ENCODE measurements around the gene IL36RN.

IL36RN gene

DNA sequence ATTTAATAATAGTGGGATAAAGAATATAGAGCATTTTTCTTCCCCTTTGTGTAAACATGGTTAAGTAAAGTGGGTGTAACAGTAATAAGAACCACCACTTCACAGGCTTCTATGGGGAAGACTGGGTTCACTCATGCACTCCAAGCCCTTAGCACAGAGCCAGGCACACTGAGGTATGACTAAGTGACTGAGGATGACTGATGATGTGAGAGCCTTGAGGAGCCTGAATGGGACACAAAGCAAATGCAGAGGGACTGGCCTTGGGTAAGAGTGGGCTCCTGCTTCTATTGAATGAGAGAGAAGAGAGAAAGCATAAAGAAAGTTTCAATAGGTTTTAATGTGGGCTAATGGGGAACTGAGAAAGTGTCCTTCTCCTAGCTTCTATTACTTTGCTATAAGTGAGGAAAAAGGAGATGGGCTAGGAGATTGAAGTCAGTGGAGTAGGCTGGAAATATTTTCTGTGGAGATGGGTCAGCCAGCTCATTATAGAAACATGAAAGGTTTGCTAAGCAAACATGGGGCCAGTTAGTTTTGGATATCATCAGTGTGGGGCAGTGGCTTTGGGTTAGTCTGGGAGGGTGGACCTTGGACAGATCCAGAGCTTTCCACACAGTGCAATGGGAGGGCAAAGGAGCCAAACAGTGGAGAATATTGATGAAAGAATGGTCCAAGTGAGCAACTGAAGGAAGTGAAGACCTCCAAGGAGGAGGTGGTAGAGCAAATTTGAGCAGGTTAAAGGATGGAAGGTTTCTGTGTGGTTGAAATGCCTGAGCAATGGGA is 29.4 kb downstream of the IL36RN start:
- Histone ChIP-seq H3K9ac (ENCODE audit: low read length) (no peak overlapping the region), H3K56ac (ENCODE audit: low read length) (no peak overlapping the region), H2BK5ac (ENCODE audit: low read length) (no peak overlapping the region), H3K27ac (ENCODE audit: low read depth, low read length) (no peak overlapping the region), H3K79me2 (ENCODE audit: control insufficient read depth, insufficient read depth, low read length) (no peaks in the 10 kb centered on the region), H3K79me1 (ENCODE audit: low read length) (no peaks in the 10 kb centered on the region), H3K4ac (ENCODE audit: low read depth, low read length) (no peak overlapping the region), H3K4me2 (ENCODE audit: low read length) (no peak overlapping the region), H2BK15ac (replicated peaks; ENCODE audit: low read depth) (no peak overlapping the region), H3K27me3 (ENCODE audit: insufficient read depth, low read length, poor library complexity) (no peaks in the 10 kb centered on the region), H2BK120ac (ENCODE audit: low read depth, low read length) (no peak overlapping the region), H3K36me3 (ENCODE audit: control insufficient read depth, insufficient read depth, low read length) (no peaks in the 10 kb centered on the region), H3K23ac (ENCODE audit: low read length) (no peak overlapping the region), H3K18ac (ENCODE audit: low read length) (no peak overlapping the region), H3K4me3 (ENCODE audit: low read length) (no peak overlapping the region), H2AK5ac (ENCODE audit: low read length) (no peak overlapping the region), H3K4me1 (ENCODE audit: control insufficient read depth, low read depth, low read length) (no peaks in the 10 kb centered on the region), H4K8ac (ENCODE audit: low read depth, low read length) (no peak overlapping the region), H4K5ac (ENCODE audit: low read length) (no peak overlapping the region)
- no peak for DNase-seq

- no peaks in the 10 kb centered on the region for H3K79me2 ChIP-seq (ENCODE audit: control insufficient read depth, insufficient read depth, low read length)
- H2BK15ac ChIP-seq (replicated peaks; ENCODE audit: low read depth) = no peak overlapping the region
- H3K56ac ChIP-seq (ENCODE audit: low read length) = no peak overlapping the region
- no peak overlapping the region for H4K8ac ChIP-seq (ENCODE audit: low read depth, low read length)
- H2AK5ac ChIP-seq (ENCODE audit: low read length) = no peak overlapping the region
- H3K4me3 ChIP-seq (ENCODE audit: low read length) = no peak overlapping the region
- H3K27me3 ChIP-seq (ENCODE audit: insufficient read depth, low read length, poor library complexity) = no peaks in the 10 kb centered on the region
- H2BK120ac ChIP-seq (ENCODE audit: low read depth, low read length) = no peak overlapping the region
- no peaks in the 10 kb centered on the region for H3K79me1 ChIP-seq (ENCODE audit: low read length)
- no peak overlapping the region for H3K27ac ChIP-seq (ENCODE audit: low read depth, low read length)
- no peak overlapping the region for H3K18ac ChIP-seq (ENCODE audit: low read length)
- no peak overlapping the region for H3K4ac ChIP-seq (ENCODE audit: low read depth, low read length)
- no peak for DNase-seq
- H2BK5ac ChIP-seq (ENCODE audit: low read length) = no peak overlapping the region
- no peak overlapping the region for H3K23ac ChIP-seq (ENCODE audit: low read length)
- no peak overlapping the region for H3K9ac ChIP-seq (ENCODE audit: low read length)
- H3K4me2 ChIP-seq (ENCODE audit: low read length) = no peak overlapping the region
- no peak overlapping the region for H4K5ac ChIP-seq (ENCODE audit: low read length)
- no peaks in the 10 kb centered on the region for H3K4me1 ChIP-seq (ENCODE audit: control insufficient read depth, low read depth, low read length)
- H3K36me3 ChIP-seq (ENCODE audit: control insufficient read depth, insufficient read depth, low read length) = no peaks in the 10 kb centered on the region
These were observed 30.9 kb downstream of the IL36RN start for GRCh38 chr2:113089916-113090315.

- H3K18ac ChIP-seq (ENCODE audit: low read length) = no peak overlapping the region
- no peaks in the 10 kb centered on the region for H3K79me1 ChIP-seq (ENCODE audit: low read length)
- H2BK5ac ChIP-seq (ENCODE audit: low read length) = no peak overlapping the region
- H3K4me2 ChIP-seq (ENCODE audit: low read length) = no peak overlapping the region
- H3K4me1 ChIP-seq (ENCODE audit: control insufficient read depth, low read depth, low read length) = no peaks in the 10 kb centered on the region
- DNase-seq = no peak
- no peaks in the 10 kb centered on the region for H3K79me2 ChIP-seq (ENCODE audit: control insufficient read depth, insufficient read depth, low read length)
- no CpG with 5 or more reads among the region's 4 CpGs for WGBS (ENCODE audit: extremely low coverage, insufficient coverage, low lambda C conversion rate)
- no peaks in the 10 kb centered on the region for H3K27me3 ChIP-seq (ENCODE audit: insufficient read depth, low read length, poor library complexity)
- H2BK15ac ChIP-seq (replicated peaks; ENCODE audit: low read depth) = no peak overlapping the region
- H3K4ac ChIP-seq (ENCODE audit: low read depth, low read length) = no peak overlapping the region
- no peak overlapping the region for H3K27ac ChIP-seq (ENCODE audit: low read depth, low read length)
- no peak overlapping the region for H2BK120ac ChIP-seq (ENCODE audit: low read depth, low read length)
- H3K36me3 ChIP-seq (ENCODE audit: control insufficient read depth, insufficient read depth, low read length) = no peaks in the 10 kb centered on the region
- no peak overlapping the region for H4K5ac ChIP-seq (ENCODE audit: low read length)
- H3K4me3 ChIP-seq (ENCODE audit: low read length) = no peak overlapping the region
- no peak overlapping the region for H3K56ac ChIP-seq (ENCODE audit: low read length)
- no peak overlapping the region for H2AK5ac ChIP-seq (ENCODE audit: low read length)
- H3K23ac ChIP-seq (ENCODE audit: low read length) = no peak overlapping the region
- H4K8ac ChIP-seq (ENCODE audit: low read depth, low read length) = no peak overlapping the region
- H3K9ac ChIP-seq (ENCODE audit: low read length) = no peak overlapping the region
These were observed 32.4 kb downstream of the IL36RN start for GRCh38 chr2:113091231-113091896.

GRCh38 chr2:113092864-113093612 is 34.0 kb downstream of the IL36RN start:
- no peak overlapping the region for H4K5ac ChIP-seq (ENCODE audit: low read length)
- DNase-seq = no peak
- no peak overlapping the region for H3K4me2 ChIP-seq (ENCODE audit: low read length)
- no peak overlapping the region for H2BK5ac ChIP-seq (ENCODE audit: low read length)
- H2AK5ac ChIP-seq (ENCODE audit: low read length) = no peak overlapping the region
- H3K4me3 ChIP-seq (ENCODE audit: low read length) = no peak overlapping the region
- no peaks in the 10 kb centered on the region for H3K79me1 ChIP-seq (ENCODE audit: low read length)
- H3K56ac ChIP-seq (ENCODE audit: low read length) = no peak overlapping the region
- no peaks in the 10 kb centered on the region for H3K36me3 ChIP-seq (ENCODE audit: control insufficient read depth, insufficient read depth, low read length)
- H3K27me3 ChIP-seq (ENCODE audit: insufficient read depth, low read length, poor library complexity) = no peaks in the 10 kb centered on the region
- H3K27ac ChIP-seq (ENCODE audit: low read depth, low read length) = no peak overlapping the region
- H3K23ac ChIP-seq (ENCODE audit: low read length) = no peak overlapping the region
- WGBS (ENCODE audit: extremely low coverage, insufficient coverage, low lambda C conversion rate) = no CpG with 5 or more reads among the region's 5 CpGs
- H3K18ac ChIP-seq (ENCODE audit: low read length) = no peak overlapping the region
- H2BK120ac ChIP-seq (ENCODE audit: low read depth, low read length) = no peak overlapping the region
- no peaks in the 10 kb centered on the region for H3K79me2 ChIP-seq (ENCODE audit: control insufficient read depth, insufficient read depth, low read length)
- no peak overlapping the region for H3K4ac ChIP-seq (ENCODE audit: low read depth, low read length)
- H3K9ac ChIP-seq (ENCODE audit: low read length) = no peak overlapping the region
- H4K8ac ChIP-seq (ENCODE audit: low read depth, low read length) = no peak overlapping the region
- H2BK15ac ChIP-seq (replicated peaks; ENCODE audit: low read depth) = no peak overlapping the region
- H3K4me1 ChIP-seq (ENCODE audit: control insufficient read depth, low read depth, low read length) = no peaks in the 10 kb centered on the region

GRCh38 chr2:113093613-113093977 is 34.6 kb downstream of the IL36RN start:
- no peak overlapping the region for H2BK5ac ChIP-seq (ENCODE audit: low read length)
- no peak overlapping the region for H2BK15ac ChIP-seq (replicated peaks; ENCODE audit: low read depth)
- H3K4me3 ChIP-seq (ENCODE audit: low read length) = no peak overlapping the region
- H3K4me2 ChIP-seq (ENCODE audit: low read length) = no peak overlapping the region
- DNase-seq = no peak
- no peak overlapping the region for H2BK120ac ChIP-seq (ENCODE audit: low read depth, low read length)
- no peaks in the 10 kb centered on the region for H3K27me3 ChIP-seq (ENCODE audit: insufficient read depth, low read length, poor library complexity)
- no peak overlapping the region for H4K5ac ChIP-seq (ENCODE audit: low read length)
- H3K79me1 ChIP-seq (ENCODE audit: low read length) = no peaks in the 10 kb centered on the region
- no peaks in the 10 kb centered on the region for H3K4me1 ChIP-seq (ENCODE audit: control insufficient read depth, low read depth, low read length)
- no CpG with 5 or more reads among the region's 2 CpGs for WGBS (ENCODE audit: extremely low coverage, insufficient coverage, low lambda C conversion rate)
- H3K9ac ChIP-seq (ENCODE audit: low read length) = no peak overlapping the region
- H2AK5ac ChIP-seq (ENCODE audit: low read length) = no peak overlapping the region
- no peaks in the 10 kb centered on the region for H3K79me2 ChIP-seq (ENCODE audit: control insufficient read depth, insufficient read depth, low read length)
- no peak overlapping the region for H4K8ac ChIP-seq (ENCODE audit: low read depth, low read length)
- H3K27ac ChIP-seq (ENCODE audit: low read depth, low read length) = no peak overlapping the region
- no peaks in the 10 kb centered on the region for H3K36me3 ChIP-seq (ENCODE audit: control insufficient read depth, insufficient read depth, low read length)
- H3K18ac ChIP-seq (ENCODE audit: low read length) = no peak overlapping the region
- no peak overlapping the region for H3K23ac ChIP-seq (ENCODE audit: low read length)
- H3K4ac ChIP-seq (ENCODE audit: low read depth, low read length) = no peak overlapping the region
- no peak overlapping the region for H3K56ac ChIP-seq (ENCODE audit: low read length)
